Aorta (tissue), 5 donors: ENCODE measurements around the gene KCNAB2. TPM values are rescaled to one million over a fixed set of nuclear protein-coding genes. Genes with fewer than 3 reads are reported as not detected.
"Not testable (repeated sequence)": the region's sequence is repeated elsewhere in the genome, so short reads cannot be mapped to it uniquely, and the experiment has no call there.

ENCODE experiments used
- ATAC-seq: fragments of 200-7000 bp; cut with Tn5 transposase; one replicate; pipeline ENCODE4 v1.9.1; 2022; ENCODE audit warnings: moderate library complexity; ENCODE audit not compliant: low FRiP score
- DNase-seq, 2 donors: peaks; one replicate each; pipeline ENCODE4 v3.0.0-alpha.2; 2020
- H3K27ac ChIP-seq, 2 donors: one replicate each; pipeline ENCODE4 v1.5.1; 2013; ENCODE audit warnings: low read length in 2 of 2, mild to moderate bottlenecking in 2 of 2, moderate library complexity in 2 of 2, control low read depth in 1 of 2, inconsistent platforms in 1 of 2, low read depth in 1 of 2
- H3K27me3 ChIP-seq, 2 donors: one replicate each; pipeline ENCODE4 v1.6.1; 2013; ENCODE audit warnings: control low read depth in 1 of 2, low read length in 1 of 2, mild to moderate bottlenecking in 1 of 2, moderate library complexity in 1 of 2; ENCODE audit not compliant: insufficient read depth in 2 of 2, control insufficient read depth in 1 of 2
- H3K36me3 ChIP-seq, 2 donors: one replicate each; pipeline ENCODE4 v1.6.1; 2013; ENCODE audit warnings: control low read depth in 1 of 2, low read length in 1 of 2, mild to moderate bottlenecking in 1 of 2; ENCODE audit not compliant: insufficient read depth in 2 of 2, control insufficient read depth in 1 of 2
- H3K4me1 ChIP-seq, 2 donors: one replicate each; pipeline ENCODE4 v1.6.1; 2013; ENCODE audit warnings: low read length in 2 of 2, control low read depth in 1 of 2, mild to moderate bottlenecking in 1 of 2, moderate library complexity in 1 of 2; ENCODE audit not compliant: insufficient read depth in 2 of 2, control insufficient read depth in 1 of 2
- H3K4me3 ChIP-seq, 2 donors: one replicate each; pipeline ENCODE4 v1.5.1; 2013; ENCODE audit warnings: low read length in 2 of 2, control low read depth in 1 of 2, mild to moderate bottlenecking in 1 of 2
- H3K9me3 ChIP-seq: one replicate; pipeline ENCODE4 v1.6.1; 2013; ENCODE audit warnings: mild to moderate bottlenecking, low read length; ENCODE audit not compliant: control insufficient read depth
- WGBS, 2 donors: extraction: QIAGEN DNeasy Blood & Tissue Kit; methylation state at CpG; one replicate each; pipeline ENCODE4 v1.1.7; 2013; 5-methylcytosine and 5-hydroxymethylcytosine counted together
- intact Hi-C, 2 donors: fragments of 100-400 bp; cut with DNase I; formaldehyde crosslinking; loops; one replicate each; pipeline versions ENCODE4 v1.14.2 to v1.15.0; 2022
- polyA plus RNA-seq, 2 donors: library from polyadenylated mRNA; stranded (reverse); fragments of 200-250 nt; gene quantifications; one replicate each; pipeline ENCODE4 v1.2.3, GENCODE V29; 2013
- total RNA-seq, 2 donors: library from RNA; stranded (reverse); fragmentation: NEBNext Ultra II Directional; extraction: Animal tissue kit (Norgen Biotek cat#: 25700); gene quantifications; one replicate each; pipeline ENCODE4 v1.2.1, GENCODE V29; 2021
- donor health status: healthy with polysubstance abuse.
- donor health status: Bipolar disorder and iron deficiency.
- donor health status: DM: no; HTN: no; CAD: no.
- donor health status: DM: no; HTN: no; CAD: no.
- donor health status: DM: yes; HTN: yes; CAD: no.

Gene KCNAB2
- total and polyA plus RNA-seq, 4 donors: 5.5 to 36.2 (median 11.9) TPM

DNA sequence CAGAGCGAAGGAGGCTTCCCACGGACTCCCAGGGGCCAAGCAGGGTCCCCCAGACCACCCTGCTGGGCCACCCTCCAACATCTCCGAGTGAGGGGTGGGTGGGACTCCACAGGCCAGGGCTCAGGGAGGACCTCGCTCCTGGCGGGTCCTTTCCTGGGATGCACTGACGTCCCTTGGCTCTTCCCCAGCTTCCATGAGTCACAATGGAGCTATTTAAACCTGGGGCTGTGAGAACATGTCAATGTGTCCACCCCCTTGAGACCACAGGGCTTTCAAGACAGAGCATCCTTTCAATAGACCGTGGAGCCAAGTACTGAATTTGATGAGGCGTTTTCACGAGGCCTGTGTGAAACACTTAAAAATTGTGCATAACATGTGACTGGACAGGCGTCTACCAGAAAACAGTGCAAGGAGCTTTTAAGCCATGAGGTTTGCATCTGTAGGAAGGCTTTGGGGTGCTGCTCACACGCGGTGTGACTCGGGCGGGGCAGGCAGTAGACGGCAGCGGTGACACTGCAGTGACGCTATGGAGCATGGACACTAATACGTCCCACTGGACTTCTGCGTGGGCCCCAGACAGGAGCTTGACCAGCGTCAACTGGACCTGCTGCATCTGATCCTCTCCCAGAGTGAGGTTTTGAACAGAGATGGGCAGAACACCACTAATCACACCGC is 29.4 kb upstream of the KCNAB2 start:
- ATAC-seq: no peak
- H3K36me3 ChIP-seq: no peaks in the 10 kb centered on the region
- no peaks in the 10 kb centered on the region for H3K9me3 ChIP-seq
- intact Hi-C loops: no loop called here
- H3K27ac ChIP-seq: no peak overlapping the region
- H3K4me1 ChIP-seq: no peaks in the 10 kb centered on the region
- peak in 1 of 2 donors; percentile 29 for DNase-seq
- WGBS, 2 donors: 84 to 86% methylated on average over 21 of the region's 21 CpGs
- H3K27me3 ChIP-seq: no peaks in the 10 kb centered on the region
- H3K4me3 ChIP-seq: no peak overlapping the region

DNA sequence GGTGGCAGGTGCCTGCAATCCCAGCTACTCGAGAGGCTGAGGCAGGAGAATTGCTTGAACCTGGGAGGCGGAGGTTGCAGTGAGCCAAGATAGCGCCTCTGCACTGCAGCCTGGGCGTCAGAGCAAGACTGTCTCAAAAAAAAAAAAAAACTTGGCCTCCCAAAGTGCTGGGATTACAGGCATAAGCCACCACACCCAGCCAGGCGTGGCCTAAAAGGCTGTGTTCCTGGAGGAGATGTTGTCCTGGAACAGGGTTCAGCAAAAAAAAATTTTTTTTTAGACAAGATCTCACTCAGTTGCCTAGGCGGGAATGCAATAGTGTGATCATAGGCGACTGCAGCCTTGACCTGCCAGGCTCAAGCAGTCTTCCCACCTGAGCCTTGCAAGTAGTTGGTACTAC is 28.0 kb upstream of the KCNAB2 start:
- H3K4me3 ChIP-seq, intact Hi-C loops, H3K4me1 ChIP-seq, H3K36me3 ChIP-seq, H3K9me3 ChIP-seq, H3K27ac ChIP-seq, ATAC-seq, H3K27me3 ChIP-seq, DNase-seq: not testable (repeated sequence)
- 88 to 91% methylated on average over 7 of the region's 7 CpGs for WGBS, 2 donors

DNA sequence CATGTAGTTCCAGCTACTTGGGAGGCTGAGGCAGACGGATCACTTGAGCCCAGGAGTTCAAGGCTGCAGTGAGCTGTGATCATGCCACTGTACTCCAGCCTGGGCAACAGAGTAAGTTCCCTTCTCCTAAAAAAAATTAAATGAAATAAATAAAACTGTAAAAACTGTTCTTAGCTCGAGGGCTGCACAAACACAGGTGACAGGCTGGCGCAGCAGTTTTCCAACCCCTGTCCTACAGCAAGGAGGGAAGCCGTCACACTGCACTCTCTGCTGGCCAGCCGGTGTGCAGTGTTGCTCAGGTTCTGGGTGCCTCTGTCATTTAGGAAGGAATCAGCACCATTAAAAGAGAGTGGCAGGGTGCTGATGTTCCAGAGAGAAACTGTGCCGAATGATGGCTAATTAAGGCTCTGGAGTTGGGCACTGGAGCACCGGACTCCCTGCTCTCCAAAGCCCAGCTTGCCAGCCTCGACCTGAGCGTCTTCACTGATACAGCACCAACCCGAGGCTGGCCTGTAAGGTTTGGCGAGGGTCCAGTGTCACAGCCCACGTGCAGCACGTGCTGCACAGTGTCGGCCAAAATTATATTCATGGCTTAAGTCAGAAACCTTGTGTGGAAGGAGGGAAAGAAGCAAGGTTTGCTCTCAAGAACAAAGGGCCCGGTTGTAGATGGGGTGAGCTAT is 26.4 kb upstream of the KCNAB2 start:
- WGBS, 2 donors: 55 to 60% methylated on average over 15 of the region's 15 CpGs
- Histone ChIP-seq H3K27me3 (no peaks in the 10 kb centered on the region), H3K27ac (no peak overlapping the region), H3K9me3 (no peaks in the 10 kb centered on the region), H3K4me1 (no peaks in the 10 kb centered on the region), H3K4me3 (no peak overlapping the region), H3K36me3 (no peaks in the 10 kb centered on the region)
- intact Hi-C loops: no loop called here
- ATAC-seq (no peak), DNase-seq (no peak)

DNA sequence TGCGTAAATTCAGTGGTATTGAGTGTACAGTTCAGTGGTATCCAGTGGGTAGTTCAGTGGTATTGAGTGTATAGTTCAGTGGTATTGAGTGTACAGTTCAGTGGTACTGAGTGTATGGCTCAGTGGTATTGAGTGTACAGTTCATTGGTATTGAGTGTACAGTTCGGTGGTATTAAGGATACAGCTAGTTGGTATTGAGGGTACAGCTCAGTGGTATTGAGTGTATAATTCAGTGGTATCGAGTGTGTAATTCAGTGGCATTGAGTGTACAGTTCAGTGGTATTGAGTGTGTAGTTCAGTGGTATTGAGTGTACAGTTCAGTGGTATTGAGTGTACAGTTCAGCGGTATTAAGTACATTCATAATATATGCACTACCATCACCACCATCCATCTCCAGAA is 23.5 kb upstream of the KCNAB2 start:
- no peaks in the 10 kb centered on the region for H3K36me3 ChIP-seq
- H3K9me3 ChIP-seq: no peaks in the 10 kb centered on the region
- intact Hi-C loops: no loop called here
- 96 to 97% methylated on average over 4 of the region's 4 CpGs for WGBS, 2 donors
- ATAC-seq: no peak
- H3K4me1 ChIP-seq: no peaks in the 10 kb centered on the region
- H3K27ac ChIP-seq: no peak overlapping the region
- no peak for DNase-seq
- H3K27me3 ChIP-seq: no peaks in the 10 kb centered on the region
- no peak overlapping the region for H3K4me3 ChIP-seq

DNA sequence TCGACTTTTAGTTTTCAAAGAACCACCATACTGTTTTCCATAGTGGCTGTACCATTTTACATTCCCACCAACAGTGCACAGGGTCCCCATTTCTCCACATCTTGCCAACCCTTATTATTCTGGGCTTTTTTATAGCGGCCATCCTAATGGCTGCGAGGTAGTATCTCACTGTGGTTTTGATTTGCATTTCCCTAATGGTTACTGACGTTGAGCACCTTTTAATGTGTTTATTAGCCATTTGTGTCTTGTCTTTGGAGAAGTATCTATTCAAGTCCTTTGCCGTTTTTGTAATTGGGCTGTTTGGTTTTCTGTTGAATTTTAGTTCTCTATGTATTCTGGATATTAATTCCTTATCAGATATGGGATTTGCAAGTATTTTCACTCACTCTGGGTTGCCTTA is 22.3 kb upstream of the KCNAB2 start:
- Histone ChIP-seq H3K4me1 (no peaks in the 10 kb centered on the region), H3K27ac (no peak overlapping the region), H3K9me3 (no peaks in the 10 kb centered on the region), H3K4me3 (no peak overlapping the region), H3K27me3 (no peaks in the 10 kb centered on the region), H3K36me3 (no peaks in the 10 kb centered on the region)
- no peak for DNase-seq
- intact Hi-C loops: no loop called here
- ATAC-seq: no peak
- WGBS, 2 donors: 83 to 85% methylated on average over 5 of the region's 5 CpGs

DNA sequence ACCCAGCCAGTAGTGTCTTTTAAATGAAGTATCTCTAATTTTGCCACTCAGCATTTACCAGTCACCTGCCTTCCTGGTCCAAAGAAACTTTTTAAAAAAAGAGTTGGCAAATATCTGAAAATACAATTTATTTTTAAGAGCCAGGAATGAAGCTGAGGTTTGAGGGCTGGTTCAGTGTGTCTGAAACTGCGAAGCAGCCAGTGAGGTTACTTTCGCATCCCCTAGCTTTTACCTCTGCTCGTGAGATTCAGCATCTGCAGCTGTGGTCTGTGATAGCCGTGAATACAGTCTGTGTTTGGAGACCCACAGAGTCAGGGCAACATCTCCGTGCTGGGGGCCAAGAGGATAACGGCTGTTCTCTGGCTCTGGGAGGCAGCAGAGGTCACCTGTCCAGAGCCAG is 21.3 kb upstream of the KCNAB2 start:
- Histone ChIP-seq H3K9me3 (no peaks in the 10 kb centered on the region), H3K36me3 (no peaks in the 10 kb centered on the region), H3K27me3 (no peaks in the 10 kb centered on the region), H3K4me3 (no peak overlapping the region), H3K4me1 (no peaks in the 10 kb centered on the region), H3K27ac (no peak overlapping the region)
- no peak for DNase-seq
- WGBS, 2 donors: 81 to 89% methylated on average over 6 of the region's 6 CpGs
- intact Hi-C loops: no loop called here
- no peak for ATAC-seq

DNA sequence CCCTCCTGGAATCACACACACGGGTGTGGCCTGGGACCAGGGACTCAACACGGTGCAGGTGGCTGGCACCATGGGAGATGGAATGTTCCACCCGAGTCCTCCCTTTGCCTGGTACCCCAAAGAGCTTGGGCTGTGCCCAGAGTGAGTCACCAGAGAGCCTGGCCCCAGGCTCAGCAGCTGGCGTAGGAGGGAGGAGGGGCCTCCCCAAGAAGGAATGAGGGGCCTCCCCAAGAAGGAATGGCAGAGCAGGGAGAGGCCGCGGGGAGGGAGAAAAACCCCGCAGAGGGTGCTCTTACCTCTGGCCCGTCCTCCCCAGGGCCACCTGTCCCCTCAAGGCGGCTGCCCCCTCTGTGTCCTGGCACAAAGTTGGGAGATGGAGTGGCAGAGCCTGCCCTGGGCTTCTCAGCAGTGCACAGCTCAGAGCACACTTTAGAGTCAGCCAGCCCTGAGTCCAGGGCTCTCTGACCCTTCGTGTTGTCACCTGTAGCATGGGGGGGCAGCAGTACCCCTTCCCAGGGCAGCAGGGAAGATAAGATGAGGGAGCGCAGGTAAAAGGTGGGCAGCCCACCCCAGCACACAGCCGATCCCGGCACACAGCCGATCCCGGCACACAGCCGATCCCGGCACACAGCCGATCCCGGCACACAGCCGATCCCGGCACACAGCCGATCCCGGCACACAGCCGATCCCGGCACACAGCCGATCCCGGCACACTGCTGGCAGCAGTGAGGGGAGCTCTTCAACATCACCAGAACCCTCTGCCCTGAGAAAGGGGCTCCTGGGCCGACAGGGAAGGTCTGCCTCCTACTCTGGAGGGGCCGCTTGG is 20.2 kb upstream of the KCNAB2 start:
- Histone ChIP-seq H3K36me3 (no peaks in the 10 kb centered on the region), H3K4me3 (no peak overlapping the region), H3K27ac (no peak overlapping the region), H3K9me3 (no peaks in the 10 kb centered on the region), H3K27me3 (no peaks in the 10 kb centered on the region), H3K4me1 (no peaks in the 10 kb centered on the region)
- DNase-seq: no peak
- peak; percentile 21 for ATAC-seq
- 35 to 40% methylated on average over 24 to 29 of the region's 29 CpGs for WGBS, 2 donors
- intact Hi-C loops: no loop called here

DNA sequence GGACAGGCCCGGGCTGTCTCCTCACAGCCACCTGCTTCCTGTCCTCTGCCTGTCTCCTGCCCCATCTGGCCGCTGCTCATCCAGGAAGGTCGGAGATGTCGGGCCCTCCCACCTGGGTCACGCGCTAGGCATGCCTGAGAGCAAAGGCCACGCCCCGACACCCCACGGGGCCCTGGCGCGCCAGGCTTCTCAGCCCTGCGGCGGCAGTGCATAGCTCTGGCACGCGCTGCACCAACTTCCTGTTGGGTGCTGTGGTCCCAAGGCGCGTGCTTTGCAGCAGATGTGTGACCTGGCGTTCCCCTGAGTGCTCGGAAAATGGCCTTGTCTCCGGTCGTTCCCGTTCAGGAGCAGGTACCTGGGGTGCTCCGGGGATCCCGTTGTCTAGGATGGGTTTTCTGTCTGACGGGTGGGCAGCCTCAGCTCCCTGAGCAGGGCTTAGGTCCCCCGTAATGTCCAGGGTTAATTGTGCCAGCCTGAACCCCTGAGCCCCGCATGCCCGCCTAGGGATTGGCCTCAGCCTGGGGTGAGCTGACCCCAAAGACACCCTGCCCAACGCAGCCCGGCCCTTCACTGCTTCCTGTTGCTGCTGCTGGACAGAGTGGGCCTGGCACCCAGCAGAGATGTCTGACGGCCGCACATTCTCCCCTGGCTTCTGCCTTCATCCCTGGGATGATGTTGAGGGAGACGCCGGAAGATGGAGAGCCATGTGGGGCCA is 19.4 kb upstream of the KCNAB2 start:
- H3K27ac ChIP-seq: no peak overlapping the region
- H3K4me3 ChIP-seq: no peak overlapping the region

More for the DNA sequence above, 19.4 kb upstream of the KCNAB2 start:
- Histone ChIP-seq H3K9me3 (no peaks in the 10 kb centered on the region), H3K36me3 (no peaks in the 10 kb centered on the region), H3K4me1 (no peaks in the 10 kb centered on the region), H3K27me3 (no peaks in the 10 kb centered on the region)
- DNase-seq (peak; percentile 87 to 95), ATAC-seq (peak; percentile 74)
- intact Hi-C loops: no loop called here
- 19 to 26% methylated on average over 33 to 34 of the region's 34 CpGs for WGBS, 2 donors
